Suprapubic skin (tissue), 4 donors: ENCODE measurements around the gene HS6ST1. TPM values are rescaled to one million over a fixed set of nuclear protein-coding genes. Genes with fewer than 3 reads are reported as not detected.

Experiments used
- DNase-seq, 2 donors: peaks; one replicate each; pipeline ENCODE4 v3.0.0-alpha.2; 2019; ENCODE audit warnings: low spot score in 2 of 2
- H3K27ac ChIP-seq: fragments of 200-600 bp; sonication (generic); one replicate; pipeline ENCODE4 v1.5.1; 2019
- H3K27me3 ChIP-seq: fragments of 200-600 bp; sonication (generic); one replicate; pipeline ENCODE4 v1.5.1; 2019
- H3K36me3 ChIP-seq: fragments of 200-600 bp; sonication (generic); one replicate; pipeline ENCODE4 v1.5.1; 2019
- H3K4me1 ChIP-seq: fragments of 200-600 bp; sonication (generic); one replicate; pipeline ENCODE4 v1.5.1; 2019
- H3K4me3 ChIP-seq: fragments of 200-600 bp; sonication (generic); one replicate; pipeline ENCODE4 v1.5.1; 2019; ENCODE audit warnings: mild to moderate bottlenecking
- H3K9me3 ChIP-seq: fragments of 200-600 bp; sonication (generic); one replicate; pipeline ENCODE4 v1.5.1; 2019
- CTCF ChIP-seq, 2 donors: fragments of 200-600 bp in 1 of 2; fragments of 450-650 bp in 1 of 2; sonication (generic) in 1 of 2; IDR thresholded peaks; one replicate each; pipeline ENCODE4 v1.5.1; 2016 to 2019; ENCODE audit warnings: antibody characterized with exemption in 2 of 2, mild to moderate bottlenecking in 1 of 2, moderate library complexity in 1 of 2
- EP300 ChIP-seq: sonication (generic); formaldehyde crosslinking; IDR thresholded peaks from one replicate; pipeline ENCODE4 v1.6.1; 2017; ENCODE audit warnings: antibody characterized with exemption
- POLR2A ChIP-seq, 2 donors: fragments of 450-650 bp; IDR thresholded peaks; one replicate each; pipeline ENCODE4 v1.6.1; 2017; ENCODE audit warnings: antibody characterized with exemption in 2 of 2, mild to moderate bottlenecking in 2 of 2, moderate library complexity in 2 of 2
- POLR2AphosphoS5 ChIP-seq, 3 donors: sonication (generic); formaldehyde crosslinking; IDR thresholded peaks; one replicate each; pipeline ENCODE4 v1.6.1; 2017; ENCODE audit warnings: antibody characterized with exemption in 3 of 3
- WGBS: methylation state at CpG from one replicate; pipeline ENCODE4 v1.1.5; 2018; 5-methylcytosine and 5-hydroxymethylcytosine counted together
- total RNA-seq, 4 donors: library from RNA; depleted of rRNA; stranded (reverse); fragments of >200 nt; gene quantifications; one replicate each; pipeline ENCODE4 v1.1.0, GENCODE V29; 2016

Gene HS6ST1
- total RNA-seq, 4 donors from 2014 or later, result 55.7 to 75.0 (median 67.3) TPM

GRCh38 chr2:128311216-128311754 lies 7.4 kb downstream of the HS6ST1 start:
- WGBS, result 89% methylated on average over 7 of the region's 7 CpGs
- DNase-seq, result peak; percentile 44 to 48
- peaks cover 90% of the 10 kb centered on the region for H3K4me1 ChIP-seq
- H3K27me3 ChIP-seq, result no peaks in the 10 kb centered on the region
- H3K27ac ChIP-seq, result no peak overlapping the region
- TF ChIP-seq POLR2AphosphoS5 (IDR thresholded peaks at IDR 0.05) (no peak), CTCF (IDR thresholded peaks at IDR 0.05) (no peak), POLR2A (IDR thresholded peaks at IDR 0.05) (no peak), EP300 (no peak)
- no peaks in the 10 kb centered on the region for H3K36me3 ChIP-seq
- no peaks in the 10 kb centered on the region for H3K9me3 ChIP-seq
- H3K4me3 ChIP-seq, result no peak overlapping the region

GRCh38 chr2:128310761-128311160 lies 7.9 kb downstream of the HS6ST1 start:
- Histone ChIP-seq H3K27me3 (no peaks in the 10 kb centered on the region), H3K36me3 (no peaks in the 10 kb centered on the region), H3K27ac (no peak overlapping the region), H3K4me1 (peaks cover 90% of the 10 kb centered on the region), H3K4me3 (no peak overlapping the region), H3K9me3 (no peaks in the 10 kb centered on the region)
- TF ChIP-seq CTCF (IDR thresholded peaks at IDR 0.05) (no peak), EP300 (no peak), POLR2AphosphoS5 (IDR thresholded peaks at IDR 0.05) (no peak), POLR2A (IDR thresholded peaks at IDR 0.05) (no peak)
- 43% methylated on average over 3 of the region's 4 CpGs for WGBS
- DNase-seq, result peak; percentile 50 to 75

GRCh38 chr2:128310094-128310716 lies 8.5 kb downstream of the HS6ST1 start:
- TF ChIP-seq CTCF (IDR thresholded peaks at IDR 0.05) (no peak), EP300 (no peak), POLR2AphosphoS5 (IDR thresholded peaks at IDR 0.05) (no peak), POLR2A (IDR thresholded peaks at IDR 0.05) (no peak)
- peak; percentile 57 to 60 for DNase-seq
- Histone ChIP-seq H3K4me1 (peaks cover 90% of the 10 kb centered on the region), H3K36me3 (no peaks in the 10 kb centered on the region), H3K27ac (no peak overlapping the region), H3K27me3 (no peaks in the 10 kb centered on the region), H3K4me3 (no peak overlapping the region), H3K9me3 (no peaks in the 10 kb centered on the region)
- 85% methylated on average over 4 of the region's 12 CpGs for WGBS

- H3K4me1 ChIP-seq, result peaks cover 90% of the 10 kb centered on the region
- no peak for TF ChIP-seq EP300
- no peak for TF ChIP-seq CTCF (IDR thresholded peaks at IDR 0.05)
- TF ChIP-seq POLR2AphosphoS5 (IDR thresholded peaks at IDR 0.05), result no peak
- no peak for TF ChIP-seq POLR2A (IDR thresholded peaks at IDR 0.05)
Measured at GRCh38 chr2:128309280-128310093, 9.2 kb downstream of the HS6ST1 start.

GRCh38 chr2:128308889-128309279 lies 9.8 kb downstream of the HS6ST1 start:
- Histone ChIP-seq H3K27me3 (no peaks in the 10 kb centered on the region), H3K4me3 (no peak overlapping the region), H3K9me3 (no peaks in the 10 kb centered on the region), H3K27ac (no peak overlapping the region), H3K36me3 (no peaks in the 10 kb centered on the region), H3K4me1 (peaks cover 90% of the 10 kb centered on the region)
- DNase-seq, result peak in 1 of 2 donors; percentile 60
- TF ChIP-seq EP300, result no peak
- no peak for TF ChIP-seq POLR2A (IDR thresholded peaks at IDR 0.05)
- TF ChIP-seq CTCF (IDR thresholded peaks at IDR 0.05), result no peak
- no peak for TF ChIP-seq POLR2AphosphoS5 (IDR thresholded peaks at IDR 0.05)
- no CpG with 5 or more reads among the region's 2 CpGs for WGBS

More at GRCh38 chr2:128309280-128310093, 9.2 kb downstream of the HS6ST1 start:
- Histone ChIP-seq H3K27ac (no peak overlapping the region), H3K4me3 (no peak overlapping the region), H3K36me3 (no peaks in the 10 kb centered on the region), H3K9me3 (no peaks in the 10 kb centered on the region), H3K27me3 (no peaks in the 10 kb centered on the region)
- DNase-seq, result peak; percentile 64 to 78
- WGBS, result 73% methylated on average over 14 of the region's 19 CpGs
